AG09319 (cell line): ENCODE results near the gene GALNT2.

Experiments
- DNase-seq: peaks from one replicate; pipeline ENCODE4 v3.0.0-alpha.2; 2010; ENCODE audit warnings: low read depth; ENCODE audit errors: extremely low read depth
- CTCF ChIP-seq: IDR thresholded peaks from 2 replicates; pipeline ENCODE4 v1.5.1; 2011; ENCODE audit warnings: low read depth, mild to moderate bottlenecking, inconsistent platforms, low read length, moderate library complexity

GALNT2 gene

GRCh38 chr1:230266456-230266855, 199.4 kb downstream of the GALNT2 start:
- no peak for TF ChIP-seq CTCF

GRCh38 chr1:230267338-230268065, 200.5 kb downstream of the GALNT2 start:
- TF ChIP-seq CTCF, result no peak
- no peak for DNase-seq

More at GRCh38 chr1:230266456-230266855, 199.4 kb downstream of the GALNT2 start:
- DNase-seq, result no peak

DNA sequence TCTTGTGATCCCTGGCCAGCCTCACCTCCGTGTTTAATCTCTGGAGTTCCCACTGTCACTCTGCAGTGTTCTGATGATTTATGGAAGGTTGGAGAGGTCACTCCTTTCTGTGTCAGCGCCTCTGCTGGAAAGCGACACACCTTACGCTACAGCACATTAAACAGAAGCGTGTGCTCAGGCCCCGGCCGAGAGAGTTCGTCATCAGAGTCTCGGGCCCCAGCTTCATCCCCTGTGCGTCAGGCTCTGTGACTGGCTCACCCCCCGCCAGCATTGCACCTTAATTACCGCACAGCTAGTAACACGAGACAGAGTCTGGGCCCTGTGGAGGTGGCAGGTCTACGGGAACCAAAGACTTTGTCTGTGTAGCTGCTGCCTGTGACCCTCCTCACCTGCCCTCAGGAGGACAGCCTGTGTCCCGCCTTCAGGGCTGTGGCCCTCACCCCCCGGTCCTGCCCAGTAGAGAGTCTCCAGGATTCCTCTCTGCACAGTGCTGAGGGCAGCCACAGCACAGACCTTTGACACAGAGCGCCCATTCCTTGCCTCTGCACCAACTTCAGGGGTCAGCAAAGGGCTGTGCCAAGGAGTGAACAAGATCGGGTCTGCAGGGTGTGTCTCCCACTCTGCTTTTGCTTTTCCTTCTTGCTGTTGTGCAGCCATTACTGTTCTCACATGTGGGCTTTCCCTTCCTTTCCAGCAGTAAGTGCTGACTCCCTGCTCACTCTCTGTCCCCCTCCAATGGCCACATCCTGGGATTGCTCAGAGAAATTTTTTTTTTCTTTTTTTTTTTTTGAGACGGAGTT, 201.5 kb downstream of the GALNT2 start:
- DNase-seq, result peak; percentile 5
- peak; percentile 77 for TF ChIP-seq CTCF

GRCh38 chr1:230270185-230270558, 203.1 kb downstream of the GALNT2 start:
- no peak for DNase-seq
- no peak for TF ChIP-seq CTCF

GRCh38 chr1:230270559-230271281, 203.7 kb downstream of the GALNT2 start:
- TF ChIP-seq CTCF, result no peak
- no peak for DNase-seq

DNA sequence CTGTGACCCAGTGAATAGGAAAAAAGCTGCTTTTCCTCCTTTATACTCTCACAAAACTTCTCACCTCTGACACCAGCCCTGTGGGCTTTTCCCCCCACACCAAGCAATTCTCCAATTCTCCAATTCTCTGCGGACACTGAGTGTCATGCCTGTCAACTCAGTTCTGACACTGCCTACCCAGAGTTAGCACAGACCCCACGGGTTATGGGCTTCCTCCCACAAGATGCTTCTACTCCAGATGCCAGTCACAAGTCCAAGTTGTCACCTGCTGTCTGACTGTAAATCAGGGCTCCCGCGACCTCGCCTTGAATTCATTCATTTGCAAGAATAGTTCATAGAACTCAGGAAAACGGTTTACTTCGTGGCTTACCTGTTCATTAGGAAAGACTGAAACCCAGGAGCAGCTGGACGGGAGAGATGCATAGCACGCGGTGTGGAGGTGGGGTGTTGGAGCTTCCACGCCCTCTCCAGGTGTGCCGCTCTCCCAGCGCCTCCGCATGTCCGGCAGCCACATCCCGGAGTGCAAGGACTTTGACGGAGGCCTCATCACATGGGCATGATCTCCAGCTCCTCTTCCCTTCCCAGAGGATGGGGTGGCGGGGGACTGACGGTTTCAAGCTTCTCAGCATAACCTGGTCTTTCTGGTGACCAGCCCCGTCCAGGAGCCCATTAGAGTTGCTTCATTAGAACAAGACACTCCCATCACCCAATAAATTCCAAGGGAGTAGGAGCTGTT, 204.4 kb downstream of the GALNT2 start:
- no peak for DNase-seq
- TF ChIP-seq CTCF, result no peak
